Activated T-helper 1 cell treated with anti-CD3 and anti-CD28 coated beads, Interleukin-2, amount 50 U/mL, for 16 hours (primary cell): Measurements from ENCODE around the gene SIPA1L3.

Experiments used
- DNase-seq, 2 donors: peaks; one replicate each; pipeline ENCODE4 v3.0.0-alpha.2; 2020; ENCODE audit warnings: low read depth in 1 of 2, low spot score in 1 of 2

Gene SIPA1L3

GRCh38 chr19:38253788-38254187 lies 346.8 kb downstream of the SIPA1L3 start:
- no peak for DNase-seq

GRCh38 chr19:38255383-38256014 lies 348.5 kb downstream of the SIPA1L3 start:
- DNase-seq, result no peak
